ENCODE measurements around the gene BMX. TPM values are rescaled to one million over a fixed set of nuclear protein-coding genes. Genes with fewer than 3 reads are reported as not detected.

Gene BMX
- polyA plus RNA-seq, 1 experiment, result not detected

GRCh38 chrX:15570145-15570544 is 69.5 kb downstream of the BMX start:
- ChIA-PET CTCF (interaction anchor here (1.9 kb wide), 1 partner anchor 221 kb away, joined by 5 read pairs; no protein-coding TSS in a partner anchor), POLR2A (no interaction called here)
- Histone ChIP-seq H3K27me3 (ENCODE audit: control insufficient read depth, insufficient read depth, low read length) (no peaks in the 10 kb centered on the region; the same call in 1 of the 2 replicates), H3K36me3 (ENCODE audit: control insufficient read depth, insufficient read depth, low read length) (no peaks in the 10 kb centered on the region), H3K4me3 (ENCODE audit: low read depth, low read length) (no peak overlapping the region)
- no peak for DNase-seq (ENCODE audit: low read depth)
- TF ChIP-seq, protein P1, sequence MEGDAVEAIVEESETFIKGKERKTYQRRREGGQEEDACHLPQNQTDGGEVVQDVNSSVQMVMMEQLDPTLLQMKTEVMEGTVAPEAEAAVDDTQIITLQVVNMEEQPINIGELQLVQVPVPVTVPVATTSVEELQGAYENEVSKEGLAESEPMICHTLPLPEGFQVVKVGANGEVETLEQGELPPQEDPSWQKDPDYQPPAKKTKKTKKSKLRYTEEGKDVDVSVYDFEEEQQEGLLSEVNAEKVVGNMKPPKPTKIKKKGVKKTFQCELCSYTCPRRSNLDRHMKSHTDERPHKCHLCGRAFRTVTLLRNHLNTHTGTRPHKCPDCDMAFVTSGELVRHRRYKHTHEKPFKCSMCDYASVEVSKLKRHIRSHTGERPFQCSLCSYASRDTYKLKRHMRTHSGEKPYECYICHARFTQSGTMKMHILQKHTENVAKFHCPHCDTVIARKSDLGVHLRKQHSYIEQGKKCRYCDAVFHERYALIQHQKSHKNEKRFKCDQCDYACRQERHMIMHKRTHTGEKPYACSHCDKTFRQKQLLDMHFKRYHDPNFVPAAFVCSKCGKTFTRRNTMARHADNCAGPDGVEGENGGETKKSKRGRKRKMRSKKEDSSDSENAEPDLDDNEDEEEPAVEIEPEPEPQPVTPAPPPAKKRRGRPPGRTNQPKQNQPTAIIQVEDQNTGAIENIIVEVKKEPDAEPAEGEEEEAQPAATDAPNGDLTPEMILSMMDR (IDR thresholded peaks at IDR 0.05; ENCODE audit: insufficient read depth, low read depth, low read length), result no peak

DNA sequence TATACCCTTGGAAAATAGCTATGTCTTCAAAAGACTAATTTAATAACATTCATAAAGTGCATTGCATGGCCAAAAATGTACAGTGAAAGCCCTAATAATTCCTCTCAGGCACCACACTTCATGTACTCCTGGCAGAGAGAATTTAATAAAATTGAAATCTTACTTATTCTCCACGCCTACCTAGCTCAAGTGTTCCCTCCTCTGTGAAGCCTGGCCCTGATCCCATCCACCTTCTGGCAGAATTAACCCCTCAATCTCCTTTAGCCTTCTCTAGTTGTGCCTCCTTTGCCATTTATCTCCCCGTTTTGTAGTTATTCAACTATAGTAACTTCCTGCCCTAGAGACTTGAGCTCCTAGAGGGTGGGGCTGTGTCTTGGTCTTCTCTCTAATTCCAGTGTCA is 73.4 kb downstream of the BMX start:
- ChIA-PET POLR2A (no interaction called here), CTCF (interaction anchor here (0.6 kb wide), 1 partner anchor 9 kb away, joined by 3 read pairs; no protein-coding TSS in a partner anchor)
- Histone ChIP-seq H3K4me3 (ENCODE audit: low read depth, low read length) (no peak overlapping the region), H3K36me3 (ENCODE audit: control insufficient read depth, insufficient read depth, low read length) (no peaks in the 10 kb centered on the region), H3K27me3 (ENCODE audit: control insufficient read depth, insufficient read depth, low read length) (no peaks in the 10 kb centered on the region; the same call in 1 of the 2 replicates)
- no peak for DNase-seq (ENCODE audit: low read depth)
- TF ChIP-seq, protein P1 (IDR thresholded peaks at IDR 0.05; ENCODE audit: insufficient read depth, low read depth, low read length), result no peak

GRCh38 chrX:15576019-15576418 is 75.4 kb downstream of the BMX start:
- ChIA-PET POLR2A (no interaction called here), CTCF (no interaction called here)
- TF ChIP-seq, protein P1 (IDR thresholded peaks at IDR 0.05; ENCODE audit: insufficient read depth, low read depth, low read length), result no peak
- no peak for DNase-seq (ENCODE audit: low read depth)
- Histone ChIP-seq H3K27me3 (ENCODE audit: control insufficient read depth, insufficient read depth, low read length) (no peaks in the 10 kb centered on the region), H3K4me3 (ENCODE audit: low read depth, low read length) (no peak overlapping the region), H3K36me3 (ENCODE audit: control insufficient read depth, insufficient read depth, low read length) (no peaks in the 10 kb centered on the region)

DNA sequence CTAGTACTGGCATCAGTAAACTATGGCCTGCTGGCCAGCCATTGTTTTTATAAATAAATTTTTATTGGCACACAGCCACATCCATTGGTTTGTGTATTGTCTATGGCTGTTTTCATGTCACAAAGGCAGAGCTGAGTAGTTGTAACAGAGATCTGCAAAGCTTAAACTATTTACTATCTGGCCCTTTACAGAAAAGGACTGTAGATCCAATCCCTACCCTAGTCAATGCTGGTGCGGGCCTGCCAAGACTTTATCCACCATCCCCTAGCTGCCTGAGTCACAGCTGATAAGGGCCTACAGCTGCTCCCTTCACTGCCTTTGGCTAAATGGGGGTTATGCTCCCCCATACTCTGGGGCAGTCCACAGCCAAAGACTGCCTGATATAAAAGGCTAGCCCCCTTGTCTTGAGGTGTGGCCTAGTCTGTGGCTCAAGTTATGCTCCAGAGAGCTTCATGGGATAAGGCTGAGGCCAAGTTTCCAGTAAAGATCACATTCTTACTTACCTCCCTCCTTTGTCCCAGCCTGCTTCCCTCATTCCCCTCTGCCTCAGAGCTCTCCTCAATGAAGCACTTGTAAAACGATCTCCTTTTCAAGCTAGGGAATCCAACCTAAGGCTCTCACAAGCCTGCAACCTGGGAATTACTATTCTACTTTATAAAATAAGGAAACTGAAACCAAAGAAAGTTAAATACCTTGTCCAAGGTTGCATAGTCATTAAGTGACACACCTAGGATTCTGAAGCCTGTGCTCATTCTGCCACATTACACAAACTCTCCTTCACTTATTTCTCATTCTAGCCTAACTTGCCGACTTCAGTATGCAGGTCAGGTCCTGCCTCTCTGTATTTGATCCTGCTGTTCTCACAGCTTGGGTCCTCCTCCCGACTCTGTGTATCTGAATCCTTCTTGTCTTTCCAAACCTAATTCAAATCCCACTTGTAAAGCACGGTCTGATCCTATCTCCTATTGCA is 79.5 kb downstream of the BMX start:
- CTCF ChIA-PET, result interaction anchor here (0.6 kb wide), 1 partner anchor 15 kb away, joined by 3 read pairs; no protein-coding TSS in a partner anchor
- POLR2A ChIA-PET, result no interaction called here

GRCh38 chrX:15594371-15594770 is 93.8 kb downstream of the BMX start:
- TF ChIP-seq, protein P1 (IDR thresholded peaks at IDR 0.05; ENCODE audit: insufficient read depth, low read depth, low read length), result no peak
- H3K36me3 ChIP-seq (ENCODE audit: control insufficient read depth, insufficient read depth, low read length), result no peaks in the 10 kb centered on the region
- no peak for DNase-seq (ENCODE audit: low read depth)
- CTCF ChIA-PET, result no interaction called here
- H3K27me3 ChIP-seq (ENCODE audit: control insufficient read depth, insufficient read depth, low read length), result no peaks in the 10 kb centered on the region
- POLR2A ChIA-PET, result no interaction called here
- H3K4me3 ChIP-seq (ENCODE audit: low read depth, low read length), result no peak overlapping the region

More for the DNA sequence above, 79.5 kb downstream of the BMX start:
- TF ChIP-seq, protein P1 (IDR thresholded peaks at IDR 0.05; ENCODE audit: insufficient read depth, low read depth, low read length), result no peak
- H3K27me3 ChIP-seq (ENCODE audit: control insufficient read depth, insufficient read depth, low read length), result no peaks in the 10 kb centered on the region
- DNase-seq (ENCODE audit: low read depth), result no peak
- H3K4me3 ChIP-seq (ENCODE audit: low read depth, low read length), result no peak overlapping the region
- H3K36me3 ChIP-seq (ENCODE audit: control insufficient read depth, insufficient read depth, low read length), result no peaks in the 10 kb centered on the region

Measured in BJ (cell line).